Measurements from ENCODE around the gene HNMT.

HNMT gene

DNA sequence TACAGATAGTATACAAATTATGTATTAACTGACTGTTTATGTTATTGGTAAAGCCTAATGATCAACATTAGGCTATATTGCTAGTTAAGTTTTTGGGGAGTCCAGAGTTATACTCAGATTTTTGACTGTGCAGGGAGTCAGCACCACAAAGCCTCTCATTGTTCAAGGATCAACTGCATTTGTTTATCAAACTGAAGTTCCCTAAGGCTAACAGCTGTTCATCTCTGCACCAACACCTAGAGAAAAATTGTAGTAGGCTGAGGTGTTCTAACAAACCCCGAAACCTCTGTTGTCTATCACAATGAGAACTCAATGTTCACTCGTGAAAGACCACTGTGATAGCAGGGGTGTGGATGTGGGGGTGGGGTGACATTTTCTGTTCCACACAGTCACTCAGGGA lies 97.7 kb downstream of the HNMT start:
- DNase-seq, result no peak

DNA sequence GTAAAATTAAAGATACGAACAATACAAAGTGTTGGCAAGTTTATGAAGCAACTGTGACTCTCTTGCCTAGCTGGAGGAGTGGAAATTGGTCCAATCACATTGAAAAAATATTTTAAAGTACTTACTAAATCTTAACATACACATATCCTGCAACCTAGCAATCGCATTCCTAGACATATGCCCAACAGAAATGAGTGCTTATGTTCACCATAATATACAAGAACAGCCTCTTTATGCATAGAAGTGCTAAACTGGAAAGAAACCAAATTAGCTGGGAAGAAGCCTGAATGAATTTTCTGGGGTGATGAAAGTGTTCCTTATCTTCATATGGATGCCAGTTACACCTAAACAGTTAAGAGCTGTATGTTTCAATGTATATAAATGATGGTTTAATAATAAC lies 98.9 kb downstream of the HNMT start:
- no peak for DNase-seq

Data from CD4-positive, alpha-beta T cell treated with Interferon gamma for 1 hour (primary cell).